SKM-1 treated with dmso at 0.1 percent for 144 hours (cell line): ENCODE measurements around the gene NT5C3A.
"Not testable (repeated sequence)": the region's sequence is repeated elsewhere in the genome, so short reads cannot be mapped to it uniquely, and the experiment has no call there.

ENCODE experiments used
- DNase-seq: peaks from one replicate; lab custom pipeline; 2025; ENCODE audit not compliant: unreplicated experiment; lab: John Stamatoyannopoulos, UW

The NT5C3A gene

GRCh38 chr7:33062023-33062781, at the start of gene NT5C3A:
TSS of gene NT5C3A (minus strand) at chr7:33062776. CDS start at chr7:33062705, 71 bp downstream.
- DNase-seq = peak; percentile 49

GRCh38 chr7:33111614-33112013, 49.0 kb upstream of the NT5C3A start:
- DNase-seq = no peak

- DNase-seq = no peak
These were observed 47.2 kb upstream of the NT5C3A start for GRCh38 chr7:33109758-33110238.

DNA sequence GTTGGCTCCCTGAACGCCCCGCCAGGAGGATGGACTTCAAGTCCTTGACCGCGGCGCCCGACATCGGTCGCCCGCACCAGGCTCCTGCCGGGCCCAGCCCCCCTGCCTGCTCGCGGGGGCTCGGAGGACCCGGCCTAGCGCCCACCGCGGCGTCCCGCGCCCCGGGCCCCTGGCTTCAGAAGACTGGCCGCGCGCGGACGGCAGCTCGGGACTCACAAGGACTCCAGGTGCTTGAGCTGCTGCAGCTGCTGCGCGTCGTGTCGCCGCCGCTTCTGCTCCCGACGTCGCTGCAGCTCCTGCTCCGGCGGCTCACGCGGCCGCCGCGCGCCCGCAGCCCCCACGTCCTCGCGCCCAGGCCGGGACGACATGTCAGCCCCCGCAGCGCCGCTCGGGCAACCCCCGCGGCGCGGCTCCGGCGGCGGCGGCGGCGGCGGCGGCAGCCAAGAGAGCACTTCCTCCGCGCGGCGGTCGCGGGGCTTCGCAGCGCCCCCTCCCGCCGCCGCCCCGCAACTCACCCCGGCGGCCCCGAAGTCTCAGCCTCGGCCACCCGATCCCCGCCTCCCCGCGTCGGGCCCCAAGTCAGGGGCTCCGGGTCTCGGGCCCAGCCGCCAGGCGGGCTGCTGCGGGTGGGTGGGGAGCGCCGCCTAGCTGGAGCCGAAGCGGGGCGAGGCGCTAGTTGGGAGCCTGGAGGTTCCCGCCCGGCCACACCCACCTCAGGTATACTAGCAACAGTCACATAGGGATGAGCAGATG, 46.6 kb upstream of the NT5C3A start, which contains the start of gene RP9:
Gene RP9, minus strand, starts transcription at position 400 of the 753 bp plus-strand sequence. Its CDS starts 32 bp downstream, at position 368.
- DNase-seq = peak; percentile 61

DNA sequence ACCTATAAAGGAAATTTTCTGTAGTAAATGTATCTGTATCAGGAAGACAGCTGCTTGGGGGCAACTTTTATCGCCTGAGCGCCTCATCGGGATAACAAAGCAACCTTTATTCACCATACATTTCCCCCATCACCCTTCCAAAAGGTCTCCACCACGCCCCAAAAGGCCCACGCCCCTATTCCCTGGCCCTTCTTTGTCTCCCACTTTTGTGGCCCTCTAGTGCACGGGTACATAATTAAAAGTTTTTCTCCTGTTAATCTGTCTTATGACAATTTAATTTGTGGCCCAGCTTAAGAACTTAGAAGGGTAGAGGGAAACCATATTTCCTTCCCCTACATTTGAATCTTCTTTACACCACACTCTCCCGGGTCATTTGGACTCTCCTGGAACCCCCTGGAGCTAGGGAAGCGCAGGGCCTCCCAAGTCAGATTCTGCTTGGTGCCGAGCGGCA, 46.0 kb upstream of the NT5C3A start:
- DNase-seq = no peak

DNA sequence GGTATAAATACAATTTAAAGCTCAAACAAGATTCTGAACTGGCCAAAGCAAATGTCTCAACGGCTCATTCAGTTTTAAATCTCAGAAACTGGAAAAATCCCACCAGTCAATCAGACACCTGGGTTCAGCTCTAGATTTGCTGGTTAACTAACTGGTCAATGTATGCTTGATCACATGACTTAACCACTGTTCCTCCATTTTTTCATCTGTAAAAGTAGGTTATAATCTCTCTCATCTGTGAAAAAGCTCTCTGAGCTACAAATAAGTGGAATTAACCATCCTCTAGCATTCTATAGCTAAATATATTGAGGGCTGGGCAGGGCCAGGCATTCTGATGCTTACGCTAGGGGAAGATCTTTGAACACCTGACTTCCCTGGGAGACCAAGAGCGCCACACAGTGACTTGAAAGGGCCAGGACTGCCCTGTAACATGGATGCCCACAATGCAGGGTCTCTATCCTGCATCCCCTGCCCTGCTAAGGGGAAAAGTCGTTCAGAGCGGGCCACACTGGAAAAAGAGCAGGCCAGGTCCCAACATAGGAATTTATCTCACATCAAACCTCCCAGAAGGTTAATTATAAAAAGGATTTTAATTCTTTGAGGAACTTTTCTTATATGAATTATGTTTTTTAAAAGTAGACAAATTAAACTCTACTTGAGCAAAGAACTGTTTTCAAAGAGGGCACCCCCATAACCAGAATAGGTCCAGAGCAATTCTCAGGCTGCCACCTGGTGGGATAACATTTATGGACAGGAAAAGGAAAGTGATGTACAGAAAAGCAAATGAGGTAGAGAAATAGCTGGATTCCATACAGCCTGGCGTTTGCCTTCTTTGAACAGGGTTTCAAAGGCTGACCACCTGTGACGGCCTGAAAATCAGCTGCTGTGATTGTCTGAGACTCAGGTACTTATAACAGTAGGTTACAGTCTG, 44.8 kb upstream of the NT5C3A start:
- no peak for DNase-seq

DNA sequence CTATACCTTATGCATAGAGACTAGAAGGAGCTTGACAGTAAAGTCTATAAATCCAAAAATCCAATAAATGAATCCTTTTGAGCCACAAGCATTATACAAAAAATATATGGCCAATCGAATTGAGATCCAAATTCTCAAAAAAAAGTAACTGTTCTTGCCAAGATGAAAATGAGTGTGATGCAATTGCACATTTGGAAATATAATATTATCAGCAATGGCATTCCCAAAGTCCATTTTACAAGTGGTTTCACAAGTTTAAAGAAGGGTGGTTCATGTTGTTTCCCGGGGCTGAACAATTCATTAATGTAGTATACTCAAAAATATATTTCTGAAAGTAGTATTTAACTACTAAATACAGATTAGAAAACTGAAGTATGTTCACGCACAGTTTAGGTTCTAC, 39.3 kb upstream of the NT5C3A start:
- DNase-seq = no peak

- DNase-seq = no peak
These were observed 38.2 kb upstream of the NT5C3A start for GRCh38 chr7:33100770-33101169.

GRCh38 chr7:33099154-33099940, 36.8 kb upstream of the NT5C3A start:
- no peak for DNase-seq

DNA sequence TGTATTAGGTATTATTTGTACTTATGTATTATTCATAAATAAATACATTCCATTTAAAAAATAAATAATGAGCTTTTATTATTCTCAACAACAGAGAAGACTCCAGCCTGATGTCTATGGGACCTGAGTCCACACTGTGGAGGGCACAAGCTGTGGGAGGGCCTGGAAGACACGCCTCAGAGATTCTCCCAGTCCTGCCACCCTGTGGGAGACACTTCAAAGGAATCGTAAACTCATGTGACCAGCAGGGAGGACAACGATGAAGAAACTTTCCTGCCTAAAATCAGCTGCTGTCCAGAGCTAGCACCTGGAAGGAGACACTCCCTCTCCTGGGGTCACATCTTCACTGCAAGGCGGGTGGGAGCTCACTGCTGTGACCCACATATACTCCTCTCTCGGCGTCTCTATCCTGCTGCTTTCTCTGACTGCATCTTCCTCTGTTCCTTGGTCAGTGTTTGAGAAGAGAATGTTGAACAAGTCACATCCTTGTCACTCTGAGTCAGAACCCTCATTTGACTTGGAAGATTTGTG, 32.2 kb upstream of the NT5C3A start:
- not testable (repeated sequence) for DNase-seq

- DNase-seq = no peak
These were observed 30.7 kb upstream of the NT5C3A start for GRCh38 chr7:33093266-33093665.

DNA sequence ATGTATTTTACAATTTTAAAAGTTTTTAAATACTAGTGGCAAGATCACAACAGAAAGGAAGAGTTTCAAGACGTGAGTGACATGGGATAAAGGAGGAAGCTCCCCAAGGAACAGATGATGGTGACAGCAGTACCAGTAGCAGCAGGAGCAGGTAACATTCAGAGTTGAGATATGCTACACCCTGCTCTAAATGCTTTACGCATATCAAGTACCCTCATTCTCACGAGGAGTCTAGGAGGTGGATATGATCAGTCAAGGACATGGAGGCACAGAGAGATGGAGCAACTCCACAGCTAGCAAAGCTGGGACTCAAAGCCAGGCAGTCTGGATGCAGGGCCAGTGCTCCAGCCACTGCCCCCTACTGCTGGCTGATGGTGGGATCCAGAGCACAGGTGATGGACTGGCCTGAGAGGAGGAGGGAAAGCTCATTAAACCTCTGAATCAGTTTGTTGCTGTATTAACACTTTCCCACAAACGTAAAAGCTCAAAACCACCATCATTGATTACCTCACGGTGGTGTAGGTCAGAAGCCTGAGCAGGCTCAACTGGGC, 29.1 kb upstream of the NT5C3A start:
- DNase-seq = no peak

GRCh38 chr7:33091111-33091531, 28.5 kb upstream of the NT5C3A start:
- DNase-seq = no peak

GRCh38 chr7:33089142-33089541, 26.6 kb upstream of the NT5C3A start:
- DNase-seq = no peak

DNA sequence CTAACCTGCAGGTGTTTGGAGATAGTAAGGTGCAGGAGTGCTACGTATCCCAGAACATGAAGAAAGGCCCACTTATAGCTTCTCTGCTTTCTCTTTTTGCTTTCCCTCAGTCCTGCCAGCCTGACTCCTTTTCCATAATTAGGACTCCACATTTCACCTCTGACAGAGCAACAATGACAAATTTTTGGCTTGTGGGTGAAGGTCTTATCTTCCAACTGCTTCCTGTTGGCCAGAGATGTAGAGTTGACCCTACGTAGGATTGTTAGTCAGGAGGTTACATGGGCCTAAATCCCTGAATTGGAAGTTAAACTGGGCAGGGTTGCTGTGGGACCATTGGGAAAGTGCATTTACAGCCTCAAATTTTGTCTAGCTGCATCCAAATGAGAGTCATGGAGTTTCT, 25.3 kb upstream of the NT5C3A start:
- DNase-seq = no peak

- DNase-seq = no peak
These were observed 24.8 kb upstream of the NT5C3A start for GRCh38 chr7:33087356-33087755.

GRCh38 chr7:33079763-33080690, 17.5 kb upstream of the NT5C3A start:
- DNase-seq = no peak

- no peak for DNase-seq
These were observed 16.5 kb upstream of the NT5C3A start for GRCh38 chr7:33079096-33079495.
